Measurements from ENCODE around the gene SELENOV.
A peak's percentile ranks its signal among the peaks of the same experiment; 100 is the strongest.

The SELENOV gene

DNA sequence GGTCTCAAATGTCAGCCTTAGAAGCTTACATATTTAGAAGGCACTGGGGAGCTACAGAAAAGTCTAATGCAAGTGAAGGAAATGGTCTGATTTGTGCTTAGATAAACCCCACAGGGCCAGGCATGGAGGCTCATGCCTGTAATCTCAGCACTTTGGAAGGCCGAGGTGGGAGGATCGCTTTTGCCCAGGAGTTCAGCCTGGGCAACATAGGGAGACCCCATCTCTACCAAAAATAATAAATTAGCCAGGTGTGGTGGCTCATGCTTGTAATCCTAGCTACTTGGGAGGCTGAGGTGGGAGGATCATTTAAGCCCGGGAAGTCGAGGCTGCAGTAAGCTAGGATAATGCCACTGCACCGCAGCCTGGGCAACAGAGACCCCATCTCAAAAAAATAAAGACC lies 18.9 kb upstream of the SELENOV start:
- no peak for DNase-seq

DNA sequence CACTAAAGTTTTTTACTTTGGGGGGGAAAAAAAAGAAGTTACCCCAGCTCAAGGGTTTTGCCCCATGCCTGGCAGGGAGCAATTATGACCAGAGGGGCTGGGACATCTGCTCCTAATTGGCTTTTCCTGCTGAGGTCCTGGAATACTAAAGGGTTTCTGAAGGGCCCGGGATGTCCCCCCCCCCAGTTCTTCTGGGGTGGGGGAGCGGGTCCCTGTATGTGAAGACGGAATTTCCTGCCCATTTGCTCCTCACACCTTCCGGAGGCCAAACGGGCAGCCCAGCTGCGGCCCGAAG lies 17.3 kb upstream of the SELENOV start:
- no peak for DNase-seq

- DNase-seq: peak; percentile 84
These were observed 16.7 kb upstream of the SELENOV start for GRCh38 chr19:39497996-39498797.

GRCh38 chr19:39498798-39499642 lies 15.9 kb upstream of the SELENOV start, which contains the start of gene DLL3:
Gene DLL3, plus strand, starts transcription at chr19:39498947. Its CDS starts 28 bp downstream, at chr19:39498975.
- DNase-seq: peak; percentile 71

DNA sequence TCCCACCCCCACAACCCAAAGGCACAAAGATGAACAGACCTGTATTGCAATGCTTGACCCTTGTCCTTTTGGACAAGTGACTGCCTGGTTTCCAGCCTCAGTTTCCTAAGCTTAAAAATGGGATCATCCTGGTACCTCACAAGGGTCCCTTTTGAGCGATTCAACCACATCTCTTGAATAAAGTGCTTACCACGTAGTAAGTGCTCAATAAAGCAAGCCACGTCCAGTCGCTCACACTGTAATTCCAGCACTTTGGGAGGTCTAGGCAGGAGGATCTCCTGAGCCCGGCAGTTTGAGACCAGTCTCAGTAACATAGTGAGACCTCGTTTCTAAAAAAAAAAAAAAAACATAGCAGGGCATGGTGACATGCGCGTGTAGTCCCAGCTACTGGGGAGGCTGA lies 15.0 kb upstream of the SELENOV start:
- DNase-seq: no peak

- DNase-seq: no peak
These were observed 14.4 kb upstream of the SELENOV start for GRCh38 chr19:39500543-39500942.

DNA sequence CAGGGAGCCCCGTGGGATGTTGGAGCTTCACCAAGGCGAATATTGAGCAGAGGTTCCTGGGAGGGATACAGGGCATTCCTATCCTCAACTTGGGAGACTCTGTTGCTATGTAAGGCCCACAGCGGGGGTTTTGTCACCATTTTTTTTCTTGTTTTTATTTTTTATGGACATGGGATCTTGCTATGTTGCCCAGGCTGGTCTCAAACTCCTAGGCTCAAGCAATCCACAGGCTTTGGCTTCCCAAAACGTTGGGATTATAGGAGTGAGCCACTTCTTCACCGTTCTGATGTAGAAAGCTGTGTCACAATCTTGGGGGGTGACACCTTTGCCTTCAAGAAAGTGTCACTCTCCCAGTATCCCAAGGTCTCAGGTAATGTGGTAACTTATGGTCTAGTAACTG lies 13.6 kb upstream of the SELENOV start:
- no peak for DNase-seq

DNA sequence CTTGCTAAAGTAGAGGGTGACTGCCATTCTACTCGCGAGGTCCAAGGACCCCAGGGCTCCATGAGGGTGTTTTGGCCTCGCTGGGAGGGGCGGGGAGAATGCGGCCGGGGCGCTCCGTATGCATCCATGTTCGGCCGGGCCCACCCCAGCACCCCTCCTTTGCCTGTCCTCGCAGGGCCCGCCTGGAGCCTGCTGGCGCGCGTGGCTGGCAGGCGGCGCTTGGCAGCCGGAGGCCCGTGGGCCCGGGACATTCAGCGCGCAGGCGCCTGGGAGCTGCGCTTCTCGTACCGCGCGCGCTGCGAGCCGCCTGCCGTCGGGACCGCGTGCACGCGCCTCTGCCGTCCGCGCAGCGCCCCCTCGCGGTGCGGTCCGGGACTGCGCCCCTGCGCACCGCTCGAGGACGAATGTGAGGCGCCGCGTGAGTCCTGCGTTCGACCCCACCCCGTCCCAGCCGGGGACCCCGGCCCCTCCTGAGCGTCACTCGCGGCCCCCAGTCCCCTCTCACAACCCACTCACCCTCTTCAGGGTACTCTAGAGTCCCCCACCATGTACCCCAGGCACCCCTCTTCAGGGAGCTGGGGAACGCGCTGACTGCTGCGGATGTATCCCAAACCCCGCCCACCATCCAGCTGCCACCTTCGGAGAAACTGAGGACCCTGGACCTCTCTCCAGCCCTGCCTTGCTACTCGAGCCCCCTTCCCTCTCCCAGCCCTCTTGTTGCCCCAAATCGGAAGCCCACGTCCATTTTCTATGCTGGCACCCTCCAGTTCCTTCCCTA lies 12.1 kb upstream of the SELENOV start:
- DNase-seq: peak; percentile 13

DNA sequence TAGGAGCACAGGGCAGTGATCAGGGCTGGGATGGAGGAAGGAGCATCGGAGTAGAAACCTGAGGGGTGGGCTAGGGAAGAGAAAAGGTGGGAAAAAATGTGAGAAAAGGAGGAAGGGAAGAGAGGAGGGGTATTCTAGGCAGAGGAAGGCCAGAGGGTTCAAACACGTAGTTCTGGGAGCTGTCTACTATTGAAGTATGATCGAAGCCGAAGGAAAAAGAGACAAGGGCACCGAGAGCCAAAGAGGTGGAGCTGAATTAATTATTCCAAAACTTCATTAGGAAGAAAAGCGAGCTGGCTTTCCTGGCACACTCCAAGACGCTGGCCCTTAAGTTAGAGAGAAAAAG lies 8.4 kb upstream of the SELENOV start:
- no peak for DNase-seq

- DNase-seq: no peak
These were observed 7.8 kb upstream of the SELENOV start for GRCh38 chr19:39506944-39507714.

- no peak for DNase-seq
These were observed 7.1 kb upstream of the SELENOV start for GRCh38 chr19:39507715-39508364.

DNA sequence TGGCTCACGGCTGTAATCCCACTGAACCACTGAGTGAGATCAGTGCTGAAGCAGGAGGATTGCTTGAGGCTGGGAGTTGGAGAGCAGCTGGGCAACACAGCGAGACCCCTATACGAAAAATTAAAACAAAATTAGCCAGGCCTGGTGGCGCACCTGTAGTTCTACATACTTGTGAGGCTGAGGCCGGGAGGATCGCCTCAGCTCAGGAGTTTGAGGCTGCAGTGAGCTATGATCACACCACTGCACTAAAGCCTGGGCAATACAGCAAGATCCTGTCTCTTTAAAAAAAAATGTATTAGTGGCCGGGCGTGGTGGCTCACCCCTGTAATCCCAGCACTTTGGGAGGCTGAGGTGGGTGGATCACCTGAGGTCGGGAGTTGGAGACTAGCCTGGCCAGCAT lies 6.3 kb upstream of the SELENOV start:
- no peak for DNase-seq

DNA sequence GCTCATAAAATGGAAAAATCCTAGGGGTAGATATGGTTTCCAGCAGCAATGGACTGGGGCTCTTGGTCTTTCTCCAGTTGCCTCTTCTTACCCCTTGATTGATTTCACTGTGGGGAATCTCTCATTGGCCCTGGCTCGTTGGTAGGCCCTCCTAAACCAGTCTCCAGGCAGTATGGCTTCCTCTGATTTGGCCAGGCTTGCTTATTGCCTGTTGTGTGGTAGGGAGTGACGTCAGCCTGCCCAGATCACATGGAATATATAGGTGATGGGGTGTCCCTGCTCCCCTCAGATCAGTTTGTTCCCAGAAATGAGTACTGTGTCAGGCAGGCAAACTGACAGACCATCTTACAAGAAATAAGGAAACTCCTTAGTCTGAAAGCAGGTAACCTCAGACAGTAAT lies 5.7 kb upstream of the SELENOV start:
- no peak for DNase-seq

- DNase-seq: no peak
These were observed 2.0 kb upstream of the SELENOV start for GRCh38 chr19:39512988-39513387.

DNA sequence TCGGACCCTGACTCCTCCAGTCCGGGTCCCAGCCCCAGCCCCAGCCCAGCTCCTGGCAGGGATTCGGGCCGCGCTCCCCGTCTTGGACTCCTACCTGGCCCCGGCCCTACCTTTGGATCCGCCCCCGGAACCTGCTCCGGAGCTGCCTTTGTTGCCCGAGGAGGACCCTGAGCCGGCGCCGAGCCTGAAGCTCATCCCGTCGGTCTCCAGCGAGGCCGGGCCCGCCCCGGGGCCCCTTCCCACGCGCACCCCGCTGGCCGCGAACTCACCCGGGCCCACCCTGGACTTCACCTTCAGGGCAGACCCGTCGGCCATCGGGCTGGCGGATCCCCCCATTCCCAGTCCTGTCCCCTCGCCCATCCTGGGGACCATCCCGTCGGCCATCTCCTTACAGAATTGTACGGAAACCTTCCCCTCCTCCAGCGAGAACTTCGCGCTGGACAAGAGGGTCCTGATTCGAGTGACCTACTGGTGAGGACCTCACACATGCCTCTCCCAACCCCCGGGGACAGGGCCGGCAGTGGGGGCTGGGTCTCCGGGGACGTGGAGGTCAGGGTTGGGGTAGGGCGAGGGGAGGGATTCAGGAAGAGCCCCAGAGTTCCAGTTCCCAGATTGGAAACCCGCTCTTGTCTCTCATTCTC lies 732 bp downstream of the SELENOV start:
- no peak for DNase-seq

- DNase-seq: no peak
These were observed 1.3 kb downstream of the SELENOV start for GRCh38 chr19:39516270-39516669.

DNA sequence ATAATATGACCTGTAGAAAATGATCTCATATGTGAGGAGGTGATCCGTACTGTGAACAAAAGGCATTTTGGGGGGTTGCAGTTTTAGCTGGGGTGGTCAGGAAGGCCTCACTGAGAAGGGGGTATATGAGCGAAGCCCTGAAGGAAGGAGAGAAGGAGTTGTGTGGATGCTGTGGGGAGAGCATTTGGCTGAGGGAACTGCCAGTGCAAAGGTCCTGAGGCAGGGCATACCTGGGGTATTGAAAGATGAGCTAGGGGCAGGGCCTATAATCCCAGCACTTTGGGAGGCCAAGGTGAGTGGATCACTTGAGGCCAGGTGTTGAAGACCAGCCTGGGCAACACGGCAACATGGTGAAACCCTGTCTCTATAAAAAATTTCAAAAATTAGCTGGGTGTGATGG lies 2.5 kb downstream of the SELENOV start:
- no peak for DNase-seq

GRCh38 chr19:39518458-39518857 lies 3.5 kb downstream of the SELENOV start:
- DNase-seq: no peak

GRCh38 chr19:39518975-39519374 lies 4.0 kb downstream of the SELENOV start:
- DNase-seq: no peak

GRCh38 chr19:39520541-39521484 lies 5.9 kb downstream of the SELENOV start:
- DNase-seq: no peak

GRCh38 chr19:39524495-39524894 lies 9.6 kb downstream of the SELENOV start:
- DNase-seq: no peak

Data from NCI-H1092 treated with DMSO at 0.1 percent for 48 hours (cell line).